ENCODE measurements around the gene SLC18B1. TPM values are rescaled to one million over a fixed set of nuclear protein-coding genes. Genes with fewer than 3 reads are reported as not detected.

The SLC18B1 gene
- total and polyA plus RNA-seq, 10 of the 15 experiments (the other 5 are each of a cell fraction or from before 2014, with no cell fraction given): 3.5 to 11.8 (median 7.1) TPM

DNA sequence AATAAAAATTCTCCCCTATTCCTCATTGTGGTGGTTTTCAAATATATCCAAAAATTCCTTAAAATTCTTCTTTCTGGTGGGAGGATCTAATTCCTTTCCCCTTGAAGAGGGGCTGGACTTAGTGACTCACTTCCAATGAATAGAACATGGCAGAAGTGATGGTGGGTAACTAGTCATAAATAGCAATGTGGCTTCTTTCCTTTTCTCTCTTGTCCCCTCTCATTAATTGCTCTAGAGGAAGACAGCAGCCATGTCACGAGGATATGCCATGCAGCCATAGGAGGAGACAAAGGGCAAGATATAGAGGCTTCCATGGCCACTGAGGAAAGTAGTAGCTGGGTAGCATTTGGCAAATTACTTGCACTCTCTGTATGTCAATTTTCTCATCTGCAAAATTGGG is 46.6 kb downstream of the SLC18B1 start:
- intact Hi-C loops (cut with micrococcal nuclease; ENCODE audit: unreplicated experiment) (no loop called here), in situ Hi-C loops (cut with MboI) (no loop called here)
- ATAC-seq (peak; percentile 11), FAIRE-seq (no peak), DNase-seq (ENCODE audit: low read depth, low spot score) (no peak)
- peak overlapping the region; percentile 72 for H3K27ac ChIP-seq (ENCODE audit: control insufficient read depth, insufficient read depth)
- H2AFZ ChIP-seq (ENCODE audit: control insufficient read depth, low read depth, low read length): no peak overlapping the region
- no peaks in the 10 kb centered on the region for H3K27me3 ChIP-seq (replicated peaks in 1 of 2; ENCODE audit: control insufficient read depth in 2 of 2, insufficient read depth in 2 of 2, low read length in 1 of 2)
- no TSS peak for BruUV-seq (replicated peaks)
- TF ChIP-seq CREM (IDR thresholded peaks at IDR 0.05; ENCODE audit: low read depth) (no peak), CBFB (IDR thresholded peaks at IDR 0.05; ENCODE audit: low read depth) (no peak), NFIC (IDR thresholded peaks at IDR 0.05; ENCODE audit: low read depth, low read length) (no peak), SMARCA5 (IDR thresholded peaks at IDR 0.05) (no peak)
- TF ChIP-seq, protein P1, sequence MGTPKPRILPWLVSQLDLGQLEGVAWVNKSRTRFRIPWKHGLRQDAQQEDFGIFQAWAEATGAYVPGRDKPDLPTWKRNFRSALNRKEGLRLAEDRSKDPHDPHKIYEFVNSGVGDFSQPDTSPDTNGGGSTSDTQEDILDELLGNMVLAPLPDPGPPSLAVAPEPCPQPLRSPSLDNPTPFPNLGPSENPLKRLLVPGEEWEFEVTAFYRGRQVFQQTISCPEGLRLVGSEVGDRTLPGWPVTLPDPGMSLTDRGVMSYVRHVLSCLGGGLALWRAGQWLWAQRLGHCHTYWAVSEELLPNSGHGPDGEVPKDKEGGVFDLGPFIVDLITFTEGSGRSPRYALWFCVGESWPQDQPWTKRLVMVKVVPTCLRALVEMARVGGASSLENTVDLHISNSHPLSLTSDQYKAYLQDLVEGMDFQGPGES (IDR thresholded peaks at IDR 0.05): no peak
- ChIA-PET CTCF (interaction anchor here (0.5 to 2.5 kb wide), 6 partner anchors 11 to 453 kb away, joined by 3 to 7 read pairs (median 3); no protein-coding TSS in a partner anchor), RAD21 (ENCODE audit: unreplicated experiment) (interaction anchor here (3.3 kb wide), 1 partner anchor 12 kb away, joined by 25 read pairs; no protein-coding TSS in a partner anchor), POLR2A (no interaction called here), SMC1A (ENCODE audit: uncharacterized antibody, unreplicated experiment) (interaction anchor here (0.8 to 8.1 kb wide), 3 partner anchors 13 to 256 kb away, joined by 3 to 80 read pairs (median 14); no protein-coding TSS in a partner anchor)
- H3K79me2 ChIP-seq (ENCODE audit: control insufficient read depth, insufficient read depth, low read length): no peaks in the 10 kb centered on the region
- peaks cover 0 to 2% of the 10 kb centered on the region in 2 experiments; a peak in 1 of 4 replicates for H3K36me3 ChIP-seq (ENCODE audit: control insufficient read depth in 2 of 2, insufficient read depth in 2 of 2, low read length in 1 of 2)
- H3K9ac ChIP-seq (ENCODE audit: control insufficient read depth, insufficient read depth, low read length): no peak overlapping the region
- peak overlapping the region; percentile 89 for H3K4me2 ChIP-seq (ENCODE audit: control insufficient read depth, insufficient read depth)
- 89% methylated on average over 1 of the region's 1 CpG for WGBS (ENCODE audit: insufficient coverage, insufficient replicate concordance, low lambda C conversion rate, missing lambda C conversion rate)
- H4K20me1 ChIP-seq (ENCODE audit: control insufficient read depth, insufficient read depth): no peaks in the 10 kb centered on the region
- no peak overlapping the region for H3K4me3 ChIP-seq
- no peaks in the 10 kb centered on the region for H3K9me3 ChIP-seq (replicated peaks; ENCODE audit: control insufficient read depth, insufficient read depth, low read length)
- peaks cover 23% of the 10 kb centered on the region for H3K4me1 ChIP-seq (ENCODE audit: control insufficient read depth, insufficient read depth, low read length)

DNA sequence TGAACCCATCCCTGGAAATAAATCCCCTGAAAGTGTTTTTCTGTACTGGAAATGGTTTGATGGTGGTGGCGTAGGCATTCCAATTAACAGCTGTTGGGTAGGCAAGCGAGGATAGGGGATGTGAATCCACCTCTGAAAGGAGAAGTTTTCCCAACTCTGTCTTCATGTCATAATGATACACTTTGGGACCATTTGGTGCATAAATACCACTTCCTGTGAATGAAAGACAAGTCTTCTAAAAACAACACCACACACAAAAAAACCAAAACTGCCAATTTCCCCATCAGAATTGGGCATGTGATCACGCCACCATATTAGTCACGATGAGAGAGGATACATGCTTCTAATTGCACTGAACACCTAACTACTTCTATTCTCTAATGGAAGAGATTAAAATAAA is 47.1 kb downstream of the SLC18B1 start:
- no peaks in the 10 kb centered on the region for H4K20me1 ChIP-seq (ENCODE audit: control insufficient read depth, insufficient read depth)
- FAIRE-seq (no peak), ATAC-seq (peak; percentile 79), DNase-seq (ENCODE audit: low read depth, low spot score) (peak; percentile 48)
- ChIA-PET POLR2A (interaction anchor here (0.5 to 1.7 kb wide), 2 partner anchors 10 to 62 kb away, joined by 4 to 5 read pairs; no protein-coding TSS in a partner anchor), SMC1A (ENCODE audit: uncharacterized antibody, unreplicated experiment) (interaction anchor here (1.7 to 8.1 kb wide), 3 partner anchors 14 to 255 kb away, joined by 7 to 80 read pairs (median 14); partner anchors contain the start of gene SLC18B1), RAD21 (ENCODE audit: unreplicated experiment) (interaction anchor here (2.1 to 3.3 kb wide), 2 partner anchors 12 to 255 kb away, joined by 11 to 25 read pairs; no protein-coding TSS in a partner anchor), CTCF (interaction anchor here (0.9 kb wide), 1 partner anchor 61 kb away, joined by 3 read pairs; no protein-coding TSS in a partner anchor)
- no peaks in the 10 kb centered on the region for H3K79me2 ChIP-seq (ENCODE audit: control insufficient read depth, insufficient read depth, low read length)
- no peak overlapping the region; the same call in 1 of the 2 replicates for H3K9ac ChIP-seq (ENCODE audit: control insufficient read depth, insufficient read depth, low read length)
- intact Hi-C loops (cut with micrococcal nuclease; ENCODE audit: unreplicated experiment): no loop called here
- no peaks in the 10 kb centered on the region for H3K27me3 ChIP-seq (replicated peaks in 1 of 2; ENCODE audit: control insufficient read depth in 2 of 2, insufficient read depth in 2 of 2, low read length in 1 of 2)
- H3K9me3 ChIP-seq (replicated peaks; ENCODE audit: control insufficient read depth, insufficient read depth, low read length): no peaks in the 10 kb centered on the region
- 44% methylated on average over 4 of the region's 4 CpGs for WGBS (ENCODE audit: insufficient coverage, insufficient replicate concordance, low lambda C conversion rate, missing lambda C conversion rate)
- BruUV-seq (replicated peaks): no TSS peak
- H3K4me2 ChIP-seq (ENCODE audit: control insufficient read depth, insufficient read depth): peak overlapping the region; percentile 89
- peaks cover 0 to 2% of the 10 kb centered on the region in 2 experiments; a peak in 1 of 4 replicates for H3K36me3 ChIP-seq (ENCODE audit: control insufficient read depth in 2 of 2, insufficient read depth in 2 of 2, low read length in 1 of 2)
- peak overlapping the region; percentile 29 for H2AFZ ChIP-seq (ENCODE audit: control insufficient read depth, low read depth, low read length)
- peak overlapping the region; percentile 72 for H3K27ac ChIP-seq (ENCODE audit: control insufficient read depth, insufficient read depth)
- peaks cover 21% of the 10 kb centered on the region for H3K4me1 ChIP-seq (ENCODE audit: control insufficient read depth, insufficient read depth, low read length)
- in situ Hi-C loops (cut with MboI): no loop called here
- peak overlapping the region; percentile 18; the same call in 1 of the 2 replicates for H3K4me3 ChIP-seq
- TF ChIP-seq SREBF1 (IDR thresholded peaks at IDR 0.05; ENCODE audit: low read length): no peak
- TF ChIP-seq RUNX3 (IDR thresholded peaks at IDR 0.05; ENCODE audit: low read length): peak; percentile 68
- peak; percentile 68 for TF ChIP-seq IKZF1 (conservative IDR thresholded peaks at IDR 0.05)
- TF ChIP-seq, protein P2, sequence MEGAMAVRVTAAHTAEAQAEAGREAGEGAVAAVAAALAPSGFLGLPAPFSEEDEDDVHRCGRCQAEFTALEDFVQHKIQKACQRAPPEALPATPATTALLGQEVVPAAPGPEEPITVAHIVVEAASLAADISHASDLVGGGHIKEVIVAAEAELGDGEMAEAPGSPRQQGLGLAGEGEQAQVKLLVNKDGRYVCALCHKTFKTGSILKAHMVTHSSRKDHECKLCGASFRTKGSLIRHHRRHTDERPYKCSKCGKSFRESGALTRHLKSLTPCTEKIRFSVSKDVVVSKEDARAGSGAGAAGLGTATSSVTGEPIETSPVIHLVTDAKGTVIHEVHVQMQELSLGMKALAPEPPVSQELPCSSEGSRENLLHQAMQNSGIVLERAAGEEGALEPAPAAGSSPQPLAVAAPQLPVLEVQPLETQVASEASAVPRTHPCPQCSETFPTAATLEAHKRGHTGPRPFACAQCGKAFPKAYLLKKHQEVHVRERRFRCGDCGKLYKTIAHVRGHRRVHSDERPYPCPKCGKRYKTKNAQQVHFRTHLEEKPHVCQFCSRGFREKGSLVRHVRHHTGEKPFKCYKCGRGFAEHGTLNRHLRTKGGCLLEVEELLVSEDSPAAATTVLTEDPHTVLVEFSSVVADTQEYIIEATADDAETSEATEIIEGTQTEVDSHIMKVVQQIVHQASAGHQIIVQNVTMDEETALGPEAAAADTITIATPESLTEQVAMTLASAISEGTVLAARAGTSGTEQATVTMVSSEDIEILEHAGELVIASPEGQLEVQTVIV (IDR thresholded peaks at IDR 0.05; ENCODE audit: borderline replicate concordance, partially characterized antibody): no peak
- TF ChIP-seq TAF1 (IDR thresholded peaks at IDR 0.05; ENCODE audit: borderline replicate concordance, low read depth, low read length): no peak
- TF ChIP-seq ETV6 (conservative IDR thresholded peaks at IDR 0.05 in 1 of 2, IDR thresholded peaks at IDR 0.05 in 1 of 2; ENCODE audit: borderline replicate concordance in 1 of 2, low read depth in 1 of 2): no peak
- no peak for TF ChIP-seq CREM (IDR thresholded peaks at IDR 0.05; ENCODE audit: low read depth)
- no peak for TF ChIP-seq LARP7 (IDR thresholded peaks at IDR 0.05)
- no peak for TF ChIP-seq ZBED1 (IDR thresholded peaks at IDR 0.05; ENCODE audit: borderline replicate concordance)
- TF ChIP-seq BRCA1 (IDR thresholded peaks at IDR 0.05; ENCODE audit: low read depth, low read length): no peak
- no peak for TF ChIP-seq KAT2A (conservative IDR thresholded peaks at IDR 0.05; ENCODE audit: control insufficient read depth, low read depth, low read length)

All from GM12878 (cell line).